ENCODE data around the gene ATAD2B.

Gene ATAD2B

GRCh38 chr2:23850564-23851256, 76.2 kb downstream of the ATAD2B start:
- Histone ChIP-seq H3K36me3 (ENCODE audit: insufficient read depth, low read depth, low read length) (no peaks in the 10 kb centered on the region; the same call in 1 of the 2 replicates), H3K27me3 (ENCODE audit: insufficient read depth, low read length) (no peaks in the 10 kb centered on the region), H3K4me1 (ENCODE audit: insufficient read depth, low read length) (no peaks in the 10 kb centered on the region), H3K4me3 (ENCODE audit: low read length) (no peak overlapping the region), H3K27ac (ENCODE audit: low read length) (no peak overlapping the region), H3K9ac (ENCODE audit: low read depth, low read length) (no peak overlapping the region), H3K9me3 (ENCODE audit: insufficient read depth, low read depth, low read length) (no peaks in the 10 kb centered on the region)

- Histone ChIP-seq H3K27ac (ENCODE audit: low read length) (no peak overlapping the region), H3K36me3 (ENCODE audit: insufficient read depth, low read depth, low read length) (no peaks in the 10 kb centered on the region), H3K4me3 (ENCODE audit: low read length) (no peak overlapping the region), H3K9ac (ENCODE audit: low read depth, low read length) (no peak overlapping the region), H3K9me3 (ENCODE audit: insufficient read depth, low read depth, low read length) (no peaks in the 10 kb centered on the region), H3K4me1 (ENCODE audit: insufficient read depth, low read length) (no peaks in the 10 kb centered on the region), H3K27me3 (ENCODE audit: insufficient read depth, low read length) (no peaks in the 10 kb centered on the region)
These were observed 82.0 kb downstream of the ATAD2B start for GRCh38 chr2:23844905-23845304.

GRCh38 chr2:23843051-23843976, 83.6 kb downstream of the ATAD2B start:
- Histone ChIP-seq H3K4me3 (ENCODE audit: low read length) (no peak overlapping the region), H3K27ac (ENCODE audit: low read length) (no peak overlapping the region), H3K36me3 (ENCODE audit: insufficient read depth, low read depth, low read length) (no peaks in the 10 kb centered on the region), H3K27me3 (ENCODE audit: insufficient read depth, low read length) (no peaks in the 10 kb centered on the region), H3K9me3 (ENCODE audit: insufficient read depth, low read depth, low read length) (no peaks in the 10 kb centered on the region), H3K9ac (ENCODE audit: low read depth, low read length) (no peak overlapping the region), H3K4me1 (ENCODE audit: insufficient read depth, low read length) (no peaks in the 10 kb centered on the region)

GRCh38 chr2:23839919-23840578, 86.9 kb downstream of the ATAD2B start:
- no peak overlapping the region for H3K9ac ChIP-seq (ENCODE audit: low read depth, low read length)
- peaks cover 5% of the 10 kb centered on the region; the same call in 1 of the 2 replicates for H3K36me3 ChIP-seq (ENCODE audit: insufficient read depth, low read depth, low read length)
- H3K27me3 ChIP-seq (ENCODE audit: insufficient read depth, low read length), result no peaks in the 10 kb centered on the region
- no peak overlapping the region for H3K27ac ChIP-seq (ENCODE audit: low read length)
- no peaks in the 10 kb centered on the region for H3K4me1 ChIP-seq (ENCODE audit: insufficient read depth, low read length)
- H3K4me3 ChIP-seq (ENCODE audit: low read length), result no peak overlapping the region
- H3K9me3 ChIP-seq (ENCODE audit: insufficient read depth, low read depth, low read length), result no peaks in the 10 kb centered on the region

- no peak overlapping the region for H3K4me3 ChIP-seq (ENCODE audit: low read length)
- H3K27me3 ChIP-seq (ENCODE audit: insufficient read depth, low read length), result no peaks in the 10 kb centered on the region
- peaks cover 5% of the 10 kb centered on the region; the same call in 1 of the 2 replicates for H3K36me3 ChIP-seq (ENCODE audit: insufficient read depth, low read depth, low read length)
- H3K27ac ChIP-seq (ENCODE audit: low read length), result no peak overlapping the region
- no peaks in the 10 kb centered on the region for H3K9me3 ChIP-seq (ENCODE audit: insufficient read depth, low read depth, low read length)
- H3K9ac ChIP-seq (ENCODE audit: low read depth, low read length), result no peak overlapping the region
- no peaks in the 10 kb centered on the region for H3K4me1 ChIP-seq (ENCODE audit: insufficient read depth, low read length)
These were observed 87.9 kb downstream of the ATAD2B start for GRCh38 chr2:23838996-23839395.

GRCh38 chr2:23838581-23838980, 88.3 kb downstream of the ATAD2B start:
- no peaks in the 10 kb centered on the region for H3K9me3 ChIP-seq (ENCODE audit: insufficient read depth, low read depth, low read length)
- peaks cover 5% of the 10 kb centered on the region; the same call in 1 of the 2 replicates for H3K36me3 ChIP-seq (ENCODE audit: insufficient read depth, low read depth, low read length)
- H3K27me3 ChIP-seq (ENCODE audit: insufficient read depth, low read length), result no peaks in the 10 kb centered on the region
- H3K4me1 ChIP-seq (ENCODE audit: insufficient read depth, low read length), result no peaks in the 10 kb centered on the region
- H3K9ac ChIP-seq (ENCODE audit: low read depth, low read length), result no peak overlapping the region
- no peak overlapping the region for H3K4me3 ChIP-seq (ENCODE audit: low read length)
- H3K27ac ChIP-seq (ENCODE audit: low read length), result no peak overlapping the region

GRCh38 chr2:23837871-23838270, 89.1 kb downstream of the ATAD2B start:
- Histone ChIP-seq H3K9ac (ENCODE audit: low read depth, low read length) (no peak overlapping the region), H3K9me3 (ENCODE audit: insufficient read depth, low read depth, low read length) (no peaks in the 10 kb centered on the region), H3K4me3 (ENCODE audit: low read length) (no peak overlapping the region), H3K27me3 (ENCODE audit: insufficient read depth, low read length) (no peaks in the 10 kb centered on the region), H3K36me3 (ENCODE audit: insufficient read depth, low read depth, low read length) (peaks cover 5% of the 10 kb centered on the region; the same call in 1 of the 2 replicates), H3K4me1 (ENCODE audit: insufficient read depth, low read length) (no peaks in the 10 kb centered on the region), H3K27ac (ENCODE audit: low read length) (no peak overlapping the region)

- Histone ChIP-seq H3K9me3 (ENCODE audit: insufficient read depth, low read depth, low read length) (no peaks in the 10 kb centered on the region), H3K27me3 (ENCODE audit: insufficient read depth, low read length) (no peaks in the 10 kb centered on the region), H3K4me3 (ENCODE audit: low read length) (no peak overlapping the region), H3K9ac (ENCODE audit: low read depth, low read length) (no peak overlapping the region), H3K27ac (ENCODE audit: low read length) (no peak overlapping the region), H3K36me3 (ENCODE audit: insufficient read depth, low read depth, low read length) (peaks cover 5% of the 10 kb centered on the region; the same call in 1 of the 2 replicates), H3K4me1 (ENCODE audit: insufficient read depth, low read length) (no peaks in the 10 kb centered on the region)
These were observed 89.9 kb downstream of the ATAD2B start for GRCh38 chr2:23836971-23837565.

GRCh38 chr2:23836505-23836904, 90.4 kb downstream of the ATAD2B start:
- no peak overlapping the region for H3K4me3 ChIP-seq (ENCODE audit: low read length)
- no peak overlapping the region for H3K27ac ChIP-seq (ENCODE audit: low read length)
- no peaks in the 10 kb centered on the region for H3K4me1 ChIP-seq (ENCODE audit: insufficient read depth, low read length)
- H3K9me3 ChIP-seq (ENCODE audit: insufficient read depth, low read depth, low read length), result no peaks in the 10 kb centered on the region
- H3K36me3 ChIP-seq (ENCODE audit: insufficient read depth, low read depth, low read length), result peaks cover 5% of the 10 kb centered on the region; the same call in 1 of the 2 replicates
- no peak overlapping the region for H3K9ac ChIP-seq (ENCODE audit: low read depth, low read length)
- no peaks in the 10 kb centered on the region for H3K27me3 ChIP-seq (ENCODE audit: insufficient read depth, low read length)

- H3K27ac ChIP-seq (ENCODE audit: low read length), result no peak overlapping the region
- H3K27me3 ChIP-seq (ENCODE audit: insufficient read depth, low read length), result no peaks in the 10 kb centered on the region
- no peaks in the 10 kb centered on the region for H3K9me3 ChIP-seq (ENCODE audit: insufficient read depth, low read depth, low read length)
- H3K9ac ChIP-seq (ENCODE audit: low read depth, low read length), result no peak overlapping the region
- peaks cover 5% of the 10 kb centered on the region; the same call in 1 of the 2 replicates for H3K36me3 ChIP-seq (ENCODE audit: insufficient read depth, low read depth, low read length)
- H3K4me1 ChIP-seq (ENCODE audit: insufficient read depth, low read length), result no peaks in the 10 kb centered on the region
- no peak overlapping the region for H3K4me3 ChIP-seq (ENCODE audit: low read length)
These were observed 90.9 kb downstream of the ATAD2B start for GRCh38 chr2:23835988-23836387.

- H3K4me3 ChIP-seq (ENCODE audit: low read length), result no peak overlapping the region
- H3K4me1 ChIP-seq (ENCODE audit: insufficient read depth, low read length), result no peaks in the 10 kb centered on the region
- H3K9ac ChIP-seq (ENCODE audit: low read depth, low read length), result no peak overlapping the region
- no peak overlapping the region for H3K27ac ChIP-seq (ENCODE audit: low read length)
- peaks cover 5% of the 10 kb centered on the region; the same call in 1 of the 2 replicates for H3K36me3 ChIP-seq (ENCODE audit: insufficient read depth, low read depth, low read length)
- no peaks in the 10 kb centered on the region for H3K27me3 ChIP-seq (ENCODE audit: insufficient read depth, low read length)
- H3K9me3 ChIP-seq (ENCODE audit: insufficient read depth, low read depth, low read length), result no peaks in the 10 kb centered on the region
These were observed 91.5 kb downstream of the ATAD2B start for GRCh38 chr2:23835423-23835822.

All from iPS-20b (cell line).